Stomach (tissue), 9 donors: Measurements from ENCODE around the gene CIP2A. TPM values are rescaled to one million over a fixed set of nuclear protein-coding genes. Genes with fewer than 3 reads are reported as not detected.
A peak's percentile ranks its signal among the peaks of the same experiment; 100 is the strongest.

Source experiments
- DNase-seq, 2 donors: peaks; one replicate each; pipeline versions ENCODE4 v3.0.0 to v3.0.0-alpha.2; 2013 to 2019
- H3K27ac ChIP-seq, 5 donors: fragments of 200-600 bp in 4 of 5; sonication (generic) in 4 of 5; one replicate each; pipeline ENCODE4 v1.5.1; 2013 to 2019; ENCODE audit warnings: mild to moderate bottlenecking in 1 of 5, moderate library complexity in 1 of 5
- H3K27me3 ChIP-seq, 3 donors: fragments of 200-600 bp; sonication (generic); one replicate each; pipeline ENCODE4 v1.5.1; 2017 to 2019; ENCODE audit warnings: mixed run types in 1 of 3
- H3K36me3 ChIP-seq, 4 donors: fragments of 200-600 bp; sonication (generic); 1 replicate in 3 of 4; 2 replicates in 1 of 4; pipeline ENCODE4 v1.5.1; 2016 to 2019
- H3K4me1 ChIP-seq, 4 donors: fragments of 200-600 bp; sonication (generic); one replicate each; pipeline ENCODE4 v1.5.1; 2016 to 2019
- H3K4me3 ChIP-seq, 4 donors: fragments of 200-600 bp; sonication (generic) in 3 of 4; one replicate each; pipeline ENCODE4 v1.5.1; 2016 to 2019; ENCODE audit warnings: mild to moderate bottlenecking in 1 of 4
- H3K9me3 ChIP-seq, 4 donors: fragments of 200-600 bp; sonication (generic); one replicate each; pipeline ENCODE4 v1.5.1; 2016 to 2019
- CTCF ChIP-seq, 7 experiments: fragments of 450-650 bp in 4 of 7; fragments of 200-600 bp in 3 of 7; sonication (generic) in 3 of 7; IDR thresholded peaks; one replicate each; pipeline ENCODE4 v1.5.1; 2016 to 2019; ENCODE audit warnings: antibody characterized with exemption in 7 of 7, control low read depth in 2 of 7, mild to moderate bottlenecking in 1 of 7
- EP300 ChIP-seq: sonication (generic); formaldehyde crosslinking; IDR thresholded peaks from one replicate; pipeline ENCODE4 v1.6.1; 2017; ENCODE audit warnings: antibody characterized with exemption
- POLR2A ChIP-seq, 4 donors: fragments of 450-650 bp; IDR thresholded peaks; one replicate each; pipeline ENCODE4 v1.6.1; 2016; ENCODE audit warnings: antibody characterized with exemption in 4 of 4, control low read depth in 2 of 4, mild to moderate bottlenecking in 1 of 4, moderate library complexity in 1 of 4
- POLR2AphosphoS5 ChIP-seq, 3 donors: sonication (generic); formaldehyde crosslinking; IDR thresholded peaks; one replicate each; pipeline ENCODE4 v1.6.1; 2016; ENCODE audit warnings: antibody characterized with exemption in 3 of 3
- WGBS, 5 donors: extraction: QIAGEN DNeasy Blood & Tissue Kit in 3 of 5; methylation state at CpG; one replicate each; pipeline versions ENCODE4 v1.1.5 to v1.1.7; 2013 to 2018; 5-methylcytosine and 5-hydroxymethylcytosine counted together
- intact Hi-C: fragments of 100-400 bp; cut with DNase I; formaldehyde crosslinking; loops from one replicate; pipeline ENCODE4 v1.15.1; 2023; ENCODE audit warnings: low total_unique reads
- polyA plus RNA-seq, 3 donors: library from polyadenylated mRNA; stranded (reverse); fragments of 200-250 nt; gene quantifications; one replicate each; pipeline ENCODE4 v1.2.3, GENCODE V29; 2013
- total RNA-seq, 5 donors: library from RNA; depleted of rRNA; stranded (reverse); fragments of >200 nt; gene quantifications; one replicate each; pipeline versions ENCODE4 v1.1.0 to v1.2.3, GENCODE V29; 2014 to 2016
- donor health status: healthy with polysubstance abuse.
- donor health status: Bipolar disorder and iron deficiency.
- donor health status: healthy.

CIP2A gene
- total and polyA plus RNA-seq, 8 donors, result 0.58 to 26.4 (median 1.8) TPM; not detected in 1

GRCh38 chr3:108509263-108509662, 80.0 kb downstream of the CIP2A start:
- 68 to 84% (median 80%) methylated on average over 3 of the region's 3 CpGs for WGBS, 5 donors
- DNase-seq, result peak in 1 of 2 donors; percentile 23
- Histone ChIP-seq H3K4me3 (no peak overlapping the region), H3K4me1 (no peaks in the 10 kb centered on the region), H3K27ac (no peak overlapping the region), H3K27me3 (no peaks in the 10 kb centered on the region), H3K36me3 (no peaks in the 10 kb centered on the region), H3K9me3 (no peaks in the 10 kb centered on the region)
- intact Hi-C loops, result no loop called here
- TF ChIP-seq CTCF (IDR thresholded peaks at IDR 0.05) (no peak), EP300 (no peak), POLR2A (IDR thresholded peaks at IDR 0.05) (no peak), POLR2AphosphoS5 (IDR thresholded peaks at IDR 0.05) (no peak)

- Histone ChIP-seq H3K36me3 (no peaks in the 10 kb centered on the region), H3K9me3 (no peaks in the 10 kb centered on the region), H3K27me3 (no peaks in the 10 kb centered on the region), H3K4me1 (no peaks in the 10 kb centered on the region), H3K27ac (no peak overlapping the region), H3K4me3 (no peak overlapping the region)
- intact Hi-C loops, result no loop called here
- DNase-seq, result no peak
- no peak for TF ChIP-seq EP300
- TF ChIP-seq CTCF (IDR thresholded peaks at IDR 0.05), result no peak
- TF ChIP-seq POLR2AphosphoS5 (IDR thresholded peaks at IDR 0.05), result no peak
- TF ChIP-seq POLR2A (IDR thresholded peaks at IDR 0.05), result no peak
These were observed 81.3 kb downstream of the CIP2A start for GRCh38 chr3:108507902-108508301.

- Histone ChIP-seq H3K4me3 (no peak overlapping the region), H3K4me1 (no peaks in the 10 kb centered on the region), H3K9me3 (no peaks in the 10 kb centered on the region), H3K36me3 (no peaks in the 10 kb centered on the region), H3K27ac (no peak overlapping the region), H3K27me3 (no peaks in the 10 kb centered on the region)
- intact Hi-C loops, result no loop called here
- no peak for DNase-seq
- WGBS, 5 donors, result 77 to 94% (median 86%) methylated on average over 1 of the region's 1 CpG
- TF ChIP-seq CTCF (IDR thresholded peaks at IDR 0.05), result no peak
These were observed 83.4 kb downstream of the CIP2A start for GRCh38 chr3:108505811-108506210.

GRCh38 chr3:108503722-108504121, 85.5 kb downstream of the CIP2A start:
- H3K9me3 ChIP-seq, result no peaks in the 10 kb centered on the region
- H3K36me3 ChIP-seq, result no peaks in the 10 kb centered on the region
- TF ChIP-seq CTCF (IDR thresholded peaks at IDR 0.05), result no peak
- TF ChIP-seq EP300, result no peak
- TF ChIP-seq POLR2AphosphoS5 (IDR thresholded peaks at IDR 0.05), result no peak
- TF ChIP-seq POLR2A (IDR thresholded peaks at IDR 0.05), result no peak
- H3K4me3 ChIP-seq, result no peak overlapping the region
- H3K27ac ChIP-seq, result no peak overlapping the region
- DNase-seq, result no peak
- H3K4me1 ChIP-seq, result no peaks in the 10 kb centered on the region
- H3K27me3 ChIP-seq, result no peaks in the 10 kb centered on the region
- intact Hi-C loops, result no loop called here

GRCh38 chr3:108501535-108501934, 87.7 kb downstream of the CIP2A start:
- 94 to 97% (median 95%) methylated on average over 5 of the region's 5 CpGs for WGBS, 5 donors
- intact Hi-C loops, result no loop called here

More at GRCh38 chr3:108501535-108501934, 87.7 kb downstream of the CIP2A start:
- no peak for TF ChIP-seq EP300
- TF ChIP-seq CTCF (IDR thresholded peaks at IDR 0.05), result no peak
- no peak for TF ChIP-seq POLR2A (IDR thresholded peaks at IDR 0.05)
- no peak for TF ChIP-seq POLR2AphosphoS5 (IDR thresholded peaks at IDR 0.05)
- Histone ChIP-seq H3K9me3 (no peaks in the 10 kb centered on the region), H3K27me3 (no peaks in the 10 kb centered on the region), H3K27ac (no peak overlapping the region), H3K36me3 (no peaks in the 10 kb centered on the region), H3K4me3 (no peak overlapping the region), H3K4me1 (no peaks in the 10 kb centered on the region)
- DNase-seq, result no peak
